Dermis microvascular lymphatic vessel endothelial cell (primary cell): ENCODE data around the gene LSM2. TPM values are rescaled to one million over a fixed set of nuclear protein-coding genes. Genes with fewer than 3 reads are reported as not detected.

ENCODE experiments used
- DNase-seq, 2 donors: peaks; one replicate each; pipeline versions ENCODE4 v3.0.0 to v3.0.0-alpha.2; 2010; ENCODE audit warnings: low read depth in 2 of 2
- total RNA-seq: library from RNA; depleted of rRNA; stranded (reverse); fragments of >200 nt; gene quantifications from 2 replicates; pipeline ENCODE4 v1.2.1, GENCODE V29; 2014

LSM2 gene
- total RNA-seq, 1 donor from 2014 or later: 39.2 TPM

- DNase-seq: peak in 1 of 2 donors; percentile 58
Observed at GRCh38 chr6:31776989-31777666, 29.6 kb downstream of the LSM2 start, which contains the start of gene VWA7. VWA7 (minus strand) TSS chr6:31777328; CDS start chr6:31776779, 549 bp downstream.

- no peak for DNase-seq
Observed at GRCh38 chr6:31776485-31776988, 30.2 kb downstream of the LSM2 start.

- DNase-seq: no peak
Observed at GRCh38 chr6:31775633-31776484, 30.9 kb downstream of the LSM2 start.

GRCh38 chr6:31775184-31775583 lies 31.6 kb downstream of the LSM2 start:
- no peak for DNase-seq

- DNase-seq: no peak
Observed at GRCh38 chr6:31771992-31772358, 34.8 kb downstream of the LSM2 start.

GRCh38 chr6:31770860-31771259 lies 35.9 kb downstream of the LSM2 start:
- DNase-seq: no peak

GRCh38 chr6:31769684-31770371 lies 36.9 kb downstream of the LSM2 start:
- peak; percentile 39 to 67 for DNase-seq

GRCh38 chr6:31768363-31769257 lies 38.2 kb downstream of the LSM2 start:
- DNase-seq: peak in 1 of 2 donors; percentile 30

- DNase-seq: no peak
Observed at GRCh38 chr6:31767096-31767645, 39.6 kb downstream of the LSM2 start.

GRCh38 chr6:31765910-31766794 lies 40.6 kb downstream of the LSM2 start:
- DNase-seq: peak in 1 of 2 donors; percentile 45

- DNase-seq: no peak
Observed at GRCh38 chr6:31765559-31765909, 41.2 kb downstream of the LSM2 start.

- no peak for DNase-seq
Observed at GRCh38 chr6:31764198-31764597, 42.6 kb downstream of the LSM2 start.

GRCh38 chr6:31763619-31763940 lies 43.2 kb downstream of the LSM2 start:
- DNase-seq: peak; percentile 63 to 89

- no peak for DNase-seq
Observed at GRCh38 chr6:31762878-31763618, 43.7 kb downstream of the LSM2 start.

- no peak for DNase-seq
Observed at GRCh38 chr6:31762356-31762755, 44.4 kb downstream of the LSM2 start, which contains the start of gene SAPCD1. SAPCD1 (plus strand) TSS chr6:31762656; CDS start chr6:31763055, 399 bp downstream.

- no peak for DNase-seq
Observed at GRCh38 chr6:31761343-31761742, 45.4 kb downstream of the LSM2 start.

- DNase-seq: no peak
Observed at GRCh38 chr6:31760790-31761189, 46.0 kb downstream of the LSM2 start.

- DNase-seq: no peak
Observed at GRCh38 chr6:31758281-31758680, 48.5 kb downstream of the LSM2 start.

- peak in 1 of 2 donors; percentile 24 for DNase-seq
Observed at GRCh38 chr6:31752739-31753319, 53.9 kb downstream of the LSM2 start.
